ENCODE measurements around the gene TOPORS. TPM values are rescaled to one million over a fixed set of nuclear protein-coding genes. Genes with fewer than 3 reads are reported as not detected.

TOPORS gene
- total RNA-seq, 2 experiments from 2014 or later: 16.2 to 17.4 TPM

- Histone ChIP-seq H3K27ac (ENCODE audit: low read depth, low read length, poor library complexity, severe bottlenecking) (no peak overlapping the region), H3K4me3 (ENCODE audit: low read depth, low read length, poor library complexity, severe bottlenecking) (no peak overlapping the region), H3K9me3 (ENCODE audit: low read length) (no peaks in the 10 kb centered on the region; the same call in 1 of the 2 replicates), H3K79me2 (ENCODE audit: insufficient read depth, low read depth, low read length) (no peaks in the 10 kb centered on the region), H3K4me2 (ENCODE audit: low read length) (no peak overlapping the region), H3K9me2 (ENCODE audit: insufficient read depth, low read length) (no peaks in the 10 kb centered on the region), H3K4me1 (ENCODE audit: insufficient read depth, low read length, poor library complexity, severe bottlenecking) (no peaks in the 10 kb centered on the region), H3K36me3 (ENCODE audit: insufficient read depth, low read length) (no peaks in the 10 kb centered on the region), H2AFZ (ENCODE audit: low read length) (no peak overlapping the region), H4K20me1 (ENCODE audit: insufficient read depth, low read length) (no peaks in the 10 kb centered on the region)
- CTCF ChIA-PET (ENCODE audit: unreplicated experiment): no interaction called here
- DNase-seq (ENCODE audit: low spot score): no peak
- POLR2A ChIA-PET: interaction anchor here (0.6 kb wide), 1 partner anchor 22 kb away, joined by 3 read pairs; no protein-coding TSS in a partner anchor
- BruUV-seq (replicated peaks): no TSS peak
- no peak for TF ChIP-seq EZH2phosphoT487 (IDR thresholded peaks at IDR 0.05; ENCODE audit: borderline replicate concordance, low read depth, low read length)
- no peak for TF ChIP-seq CTCF (conservative IDR thresholded peaks at IDR 0.05; ENCODE audit: low read length)
- intact Hi-C loops (cut with micrococcal nuclease; ENCODE audit: unreplicated experiment): loop anchor here (5.0 kb wide), 1 partner anchor 39 kb away; the partner anchor contains the start of gene NDUFB6
Measured at GRCh38 chr9:32533336-32533735, 19.1 kb downstream of the TOPORS start.

GRCh38 chr9:32526707-32527048 lies 25.7 kb downstream of the TOPORS start:
- Histone ChIP-seq H4K20me1 (ENCODE audit: insufficient read depth, low read length) (no peaks in the 10 kb centered on the region), H3K9me3 (ENCODE audit: low read length) (peaks cover 9% of the 10 kb centered on the region; the same call in 1 of the 2 replicates), H3K36me3 (ENCODE audit: insufficient read depth, low read length) (no peaks in the 10 kb centered on the region), H3K27ac (ENCODE audit: low read depth, low read length, poor library complexity, severe bottlenecking) (no peak overlapping the region), H3K4me3 (ENCODE audit: low read depth, low read length, poor library complexity, severe bottlenecking) (peak overlapping the region; percentile 70), H2AFZ (ENCODE audit: low read length) (peak overlapping the region; percentile 76), H3K9me2 (ENCODE audit: insufficient read depth, low read length) (no peaks in the 10 kb centered on the region), H3K79me2 (ENCODE audit: insufficient read depth, low read depth, low read length) (no peaks in the 10 kb centered on the region), H3K4me2 (ENCODE audit: low read length) (peak overlapping the region; percentile 62), H3K4me1 (ENCODE audit: insufficient read depth, low read length, poor library complexity, severe bottlenecking) (peaks cover 15% of the 10 kb centered on the region)
- CTCF ChIA-PET (ENCODE audit: unreplicated experiment): interaction anchor here (0.5 to 1.1 kb wide), 4 partner anchors 24 to 145 kb away, joined by 3 to 4 read pairs (median 3); no protein-coding TSS in a partner anchor
- POLR2A ChIA-PET: interaction anchor here (1.1 to 1.6 kb wide), 5 partner anchors 24 to 47 kb away, joined by 3 to 7 read pairs (median 4); partner anchors contain the start of genes NDUFB6 and SMIM27
- TF ChIP-seq CTCF (conservative IDR thresholded peaks at IDR 0.05; ENCODE audit: low read length) (peak; percentile 28; the same call in 1 of the 2 replicates), EZH2phosphoT487 (IDR thresholded peaks at IDR 0.05; ENCODE audit: borderline replicate concordance, low read depth, low read length) (no peak)
- DNase-seq (ENCODE audit: low spot score): no peak
- intact Hi-C loops (cut with micrococcal nuclease; ENCODE audit: unreplicated experiment): no loop called here
- BruUV-seq (replicated peaks): no TSS peak

- H3K36me3 ChIP-seq (ENCODE audit: insufficient read depth, low read length): no peaks in the 10 kb centered on the region
- no peak for TF ChIP-seq EZH2phosphoT487 (IDR thresholded peaks at IDR 0.05; ENCODE audit: borderline replicate concordance, low read depth, low read length)
- TF ChIP-seq CTCF (conservative IDR thresholded peaks at IDR 0.05; ENCODE audit: low read length): peak; percentile 75
- peak; percentile 71 for DNase-seq (ENCODE audit: low spot score)
- BruUV-seq (replicated peaks): no TSS peak
- no peaks in the 10 kb centered on the region for H3K9me2 ChIP-seq (ENCODE audit: insufficient read depth, low read length)
- peaks cover 9% of the 10 kb centered on the region; the same call in 1 of the 2 replicates for H3K9me3 ChIP-seq (ENCODE audit: low read length)
- H3K4me2 ChIP-seq (ENCODE audit: low read length): peak within 1 kb of the TSS; percentile 62
- peaks cover 15% of the 10 kb centered on the region for H3K4me1 ChIP-seq (ENCODE audit: insufficient read depth, low read length, poor library complexity, severe bottlenecking)
- intact Hi-C loops (cut with micrococcal nuclease; ENCODE audit: unreplicated experiment): no loop called here
- peak within 1 kb of the TSS; percentile 70 for H3K4me3 ChIP-seq (ENCODE audit: low read depth, low read length, poor library complexity, severe bottlenecking)
- H2AFZ ChIP-seq (ENCODE audit: low read length): peak within 1 kb of the TSS; percentile 76
- ChIA-PET POLR2A (interaction anchor here (0.6 to 1.6 kb wide), 8 partner anchors 13 to 56 kb away, joined by 3 to 7 read pairs (median 4); partner anchors contain the start of genes NDUFB6 and SMIM27), CTCF (ENCODE audit: unreplicated experiment) (interaction anchor here (0.5 to 1.1 kb wide), 6 partner anchors 25 to 147 kb away, joined by 3 to 4 read pairs (median 3); no protein-coding TSS in a partner anchor)
- no peaks in the 10 kb centered on the region for H4K20me1 ChIP-seq (ENCODE audit: insufficient read depth, low read length)
- no peaks in the 10 kb centered on the region for H3K79me2 ChIP-seq (ENCODE audit: insufficient read depth, low read depth, low read length)
- H3K27ac ChIP-seq (ENCODE audit: low read depth, low read length, poor library complexity, severe bottlenecking): no peak within 1 kb of the TSS
Measured at GRCh38 chr9:32526041-32526706, 26.2 kb downstream of the TOPORS start, which contains the start of gene RIGI. Gene RIGI, minus strand, starts transcription at chr9:32526196. Its CDS starts 30 bp downstream, at chr9:32526166.

Data from OCI-LY7 (cell line).